GM19455 (cell line): ENCODE measurements around the gene IL1RN.
"Not testable (repeated sequence)": the region's sequence is repeated elsewhere in the genome, so short reads cannot be mapped to it uniquely, and the experiment has no call there.

Experiments used
- ATAC-seq: cut with Tn5 transposase; IDR thresholded peaks from one replicate; pipeline ENCODE4 v1.9.1; 2021; ENCODE audit not compliant: unreplicated experiment

IL1RN gene

GRCh38 chr2:113126845-113127645, at the start of gene IL1RN:
Gene IL1RN, plus strand, starts transcription at chr2:113127598. Its CDS starts 27 bp downstream, at chr2:113127625.
- ATAC-seq: no peak

GRCh38 chr2:113077921-113078320, 49.5 kb upstream of the IL1RN start:
- no peak for ATAC-seq

GRCh38 chr2:113078350-113078839, 49.0 kb upstream of the IL1RN start:
- no peak for ATAC-seq

- no peak for ATAC-seq
These were observed 48.3 kb upstream of the IL1RN start for GRCh38 chr2:113079131-113079530.

GRCh38 chr2:113080134-113080533, 47.3 kb upstream of the IL1RN start:
- no peak for ATAC-seq

GRCh38 chr2:113081488-113082210, 45.7 kb upstream of the IL1RN start:
- ATAC-seq: no peak

GRCh38 chr2:113083296-113083695, 44.1 kb upstream of the IL1RN start:
- no peak for ATAC-seq

GRCh38 chr2:113084249-113085000, 43.0 kb upstream of the IL1RN start:
- no peak for ATAC-seq

GRCh38 chr2:113085542-113085941, 41.9 kb upstream of the IL1RN start:
- ATAC-seq: no peak

GRCh38 chr2:113088213-113088992, 39.0 kb upstream of the IL1RN start:
- no peak for ATAC-seq

GRCh38 chr2:113089916-113090315, 37.5 kb upstream of the IL1RN start:
- no peak for ATAC-seq

- no peak for ATAC-seq
These were observed 36.0 kb upstream of the IL1RN start for GRCh38 chr2:113091231-113091896.

- ATAC-seq: no peak
These were observed 34.4 kb upstream of the IL1RN start for GRCh38 chr2:113092864-113093612.

- no peak for ATAC-seq
These were observed 33.8 kb upstream of the IL1RN start for GRCh38 chr2:113093613-113093977.

GRCh38 chr2:113096306-113096705, 31.1 kb upstream of the IL1RN start:
- ATAC-seq: not testable (repeated sequence)

- not testable (repeated sequence) for ATAC-seq
These were observed 30.4 kb upstream of the IL1RN start for GRCh38 chr2:113096842-113097618.

GRCh38 chr2:113098041-113098440, 29.4 kb upstream of the IL1RN start:
- no peak for ATAC-seq

- no peak for ATAC-seq
These were observed 28.9 kb upstream of the IL1RN start for GRCh38 chr2:113098532-113098931.

- ATAC-seq: no peak
These were observed 25.3 kb upstream of the IL1RN start for GRCh38 chr2:113102133-113102532.
